ENCODE data around the gene FAM89B. TPM values are rescaled to one million over a fixed set of nuclear protein-coding genes. Genes with fewer than 3 reads are reported as not detected.

FAM89B gene
- total RNA-seq, 8 experiments from 2014 or later, result 18.6 to 63.4 (median 28.8) TPM

- Histone ChIP-seq H3K4me1 (replicated peaks in 1 of 2) (peaks cover 3 to 4% of the 10 kb centered on the region in 2 donors), H3K4me3 (no peak within 1 kb of the TSS), H3K27ac (no peak within 1 kb of the TSS)
- in situ Hi-C loops (cut with MboI; ENCODE audit: low pct_unique_long_range_greater_than_20kb in 2 of 9, low sequenced_read_pairs in 9 of 9, unreplicated experiment in 9 of 9), result no loop called here
- WGBS, 10 experiments, result 80 to 92% (median 80%) methylated on average over 1 to 4 of the region's 12 CpGs; no CpG with 5 or more reads in 6 of the 10 experiments
- ATAC-seq (replicated peaks in 6 of 8), result peak in 3 of 8 experiments; percentile 4 to 14 (median 9)
These were observed 23.4 kb downstream of the FAM89B start, which contains the start of gene KCNK7 for GRCh38 chr11:65595543-65596281. Gene KCNK7 (minus strand): TSS chr11:65595800. CDS start chr11:65595772, 28 bp downstream.

GRCh38 chr11:65596520-65596919 lies 24.2 kb downstream of the FAM89B start:
- peaks cover 3 to 4% of the 10 kb centered on the region in 2 donors for H3K4me1 ChIP-seq (replicated peaks in 1 of 2)
- H3K27ac ChIP-seq, result no peak overlapping the region
- WGBS, 10 experiments, result 67% methylated on average over 1 of the region's 6 CpGs; no CpG with 5 or more reads in 9 of the 10 experiments

GRCh38 chr11:65598258-65598699 lies 25.9 kb downstream of the FAM89B start:
- 100% methylated on average over 1 of the region's 16 CpGs; no CpG with 5 or more reads in 8 of the 10 experiments for WGBS, 10 experiments
- H3K4me3 ChIP-seq, result no peak overlapping the region
- in situ Hi-C loops (cut with MboI; ENCODE audit: low pct_unique_long_range_greater_than_20kb in 2 of 9, low sequenced_read_pairs in 9 of 9, unreplicated experiment in 9 of 9), result no loop called here
- peaks cover 0 to 1% of the 10 kb centered on the region in 2 donors for H3K4me1 ChIP-seq (replicated peaks in 1 of 2)
- H3K27ac ChIP-seq, result no peak overlapping the region
- peak in 2 of 8 experiments; percentile 10 to 13 for ATAC-seq (replicated peaks in 6 of 8)

More at GRCh38 chr11:65596520-65596919, 24.2 kb downstream of the FAM89B start:
- no peak for ATAC-seq (replicated peaks in 6 of 8)
- no peak overlapping the region for H3K4me3 ChIP-seq
- in situ Hi-C loops (cut with MboI; ENCODE audit: low pct_unique_long_range_greater_than_20kb in 2 of 9, low sequenced_read_pairs in 9 of 9, unreplicated experiment in 9 of 9), result no loop called here

GRCh38 chr11:65599216-65599954 lies 27.0 kb downstream of the FAM89B start:
- Histone ChIP-seq H3K4me1 (replicated peaks in 1 of 2) (no peaks in the 10 kb centered on the region), H3K27ac (no peak overlapping the region), H3K4me3 (no peak overlapping the region)
- WGBS, 10 experiments, result 99 to 100% methylated on average over 1 to 14 of the region's 49 CpGs; no CpG with 5 or more reads in 8 of the 10 experiments
- ATAC-seq (replicated peaks in 6 of 8), result peak in 3 of 8 experiments; percentile 5 to 11 (median 8)
- in situ Hi-C loops (cut with MboI; ENCODE audit: low pct_unique_long_range_greater_than_20kb in 2 of 9, low sequenced_read_pairs in 9 of 9, unreplicated experiment in 9 of 9), result no loop called here

- peak in 1 of 8 experiments; percentile 6 for ATAC-seq (replicated peaks in 6 of 8)
- H3K27ac ChIP-seq, result no peak overlapping the region
- no peaks in the 10 kb centered on the region for H3K4me1 ChIP-seq (replicated peaks in 1 of 2)
- no CpG with 5 or more reads among the region's 6 CpGs for WGBS, 10 experiments
- in situ Hi-C loops (cut with MboI; ENCODE audit: low pct_unique_long_range_greater_than_20kb in 2 of 9, low sequenced_read_pairs in 9 of 9, unreplicated experiment in 9 of 9), result no loop called here
- H3K4me3 ChIP-seq, result no peak overlapping the region
These were observed 27.6 kb downstream of the FAM89B start for GRCh38 chr11:65599955-65600246.

- no peak overlapping the region for H3K4me3 ChIP-seq
- ATAC-seq (replicated peaks in 6 of 8), result no peak
These were observed 31.9 kb downstream of the FAM89B start for GRCh38 chr11:65604258-65604657.

GRCh38 chr11:65606876-65607613 lies 34.7 kb downstream of the FAM89B start:
- WGBS, 10 experiments, result no CpG with 5 or more reads among the region's 67 CpGs
- peak; percentile 89 to 99 (median 98) for ATAC-seq (replicated peaks in 6 of 8)
- in situ Hi-C loops (cut with MboI; ENCODE audit: low pct_unique_long_range_greater_than_20kb in 2 of 9, low sequenced_read_pairs in 9 of 9, unreplicated experiment in 9 of 9), result no loop called here
- peak overlapping the region; percentile 29 to 37 (median 33) for H3K4me3 ChIP-seq
- no peak overlapping the region for H3K27ac ChIP-seq
- H3K4me1 ChIP-seq (replicated peaks in 1 of 2), result peaks cover 13 to 21% of the 10 kb centered on the region in 2 donors

More at GRCh38 chr11:65604258-65604657, 31.9 kb downstream of the FAM89B start:
- 80 to 100% (median 100%) methylated on average over 1 of the region's 1 CpG; no CpG with 5 or more reads in 7 of the 10 experiments for WGBS, 10 experiments
- Histone ChIP-seq H3K27ac (no peak overlapping the region), H3K4me1 (replicated peaks in 1 of 2) (peaks cover 8 to 9% of the 10 kb centered on the region in 2 donors)
- in situ Hi-C loops (cut with MboI; ENCODE audit: low pct_unique_long_range_greater_than_20kb in 2 of 9, low sequenced_read_pairs in 9 of 9, unreplicated experiment in 9 of 9), result no loop called here

- Histone ChIP-seq H3K4me3 (peak overlapping the region; percentile 29 to 37 (median 33)), H3K4me1 (replicated peaks in 1 of 2) (peaks cover 16 to 25% of the 10 kb centered on the region in 2 donors), H3K27ac (no peak overlapping the region)
- in situ Hi-C loops (cut with MboI; ENCODE audit: low pct_unique_long_range_greater_than_20kb in 2 of 9, low sequenced_read_pairs in 9 of 9, unreplicated experiment in 9 of 9), result no loop called here
- no peak for ATAC-seq (replicated peaks in 6 of 8)
- WGBS, 10 experiments, result 54 to 100% (median 98%) methylated on average over 1 to 12 of the region's 37 CpGs; no CpG with 5 or more reads in 3 of the 10 experiments
These were observed 35.5 kb downstream of the FAM89B start for GRCh38 chr11:65607614-65608426.

- H3K4me1 ChIP-seq (replicated peaks in 1 of 2), result peaks cover 25 to 29% of the 10 kb centered on the region in 2 donors
- in situ Hi-C loops (cut with MboI; ENCODE audit: low pct_unique_long_range_greater_than_20kb in 2 of 9, low sequenced_read_pairs in 9 of 9, unreplicated experiment in 9 of 9), result no loop called here
- WGBS, 10 experiments, result 29 to 100% (median 100%) methylated on average over 1 to 3 of the region's 3 CpGs; no CpG with 5 or more reads in 5 of the 10 experiments
- no peak overlapping the region for H3K27ac ChIP-seq
- no peak for ATAC-seq (replicated peaks in 6 of 8)
- no peak overlapping the region for H3K4me3 ChIP-seq
These were observed 36.9 kb downstream of the FAM89B start for GRCh38 chr11:65609229-65609628.

GRCh38 chr11:65609665-65610064 lies 37.3 kb downstream of the FAM89B start:
- no peak overlapping the region for H3K4me3 ChIP-seq
- H3K27ac ChIP-seq, result no peak overlapping the region
- WGBS, 10 experiments, result 60 to 81% methylated on average over 1 to 5 of the region's 5 CpGs; no CpG with 5 or more reads in 8 of the 10 experiments
- peaks cover 25 to 29% of the 10 kb centered on the region in 2 donors for H3K4me1 ChIP-seq (replicated peaks in 1 of 2)
- in situ Hi-C loops (cut with MboI; ENCODE audit: low pct_unique_long_range_greater_than_20kb in 2 of 9, low sequenced_read_pairs in 9 of 9, unreplicated experiment in 9 of 9), result no loop called here
- no peak for ATAC-seq (replicated peaks in 6 of 8)

- Histone ChIP-seq H3K4me1 (replicated peaks in 1 of 2) (peaks cover 25 to 29% of the 10 kb centered on the region in 2 donors), H3K4me3 (no peak overlapping the region), H3K27ac (no peak overlapping the region)
- in situ Hi-C loops (cut with MboI; ENCODE audit: low pct_unique_long_range_greater_than_20kb in 2 of 9, low sequenced_read_pairs in 9 of 9, unreplicated experiment in 9 of 9), result no loop called here
- ATAC-seq (replicated peaks in 6 of 8), result no peak
- 40 to 86% (median 73%) methylated on average over 1 to 4 of the region's 6 CpGs; no CpG with 5 or more reads in 6 of the 10 experiments for WGBS, 10 experiments
These were observed 38.1 kb downstream of the FAM89B start for GRCh38 chr11:65610404-65610803.

Data from motor neuron (in vitro differentiated cells).